Right lobe of liver (tissue), 6 donors: Measurements from ENCODE around the gene PDZK1IP1. TPM values are rescaled to one million over a fixed set of nuclear protein-coding genes. Genes with fewer than 3 reads are reported as not detected.

Experiments
- ATAC-seq, 4 donors: fragments of 200-7000 bp; cut with Tn5 transposase; one replicate each; pipeline ENCODE4 v1.9.1; 2020; ENCODE audit warnings: mild to moderate bottlenecking in 4 of 4, moderate library complexity in 4 of 4
- DNase-seq, 3 donors: peaks; one replicate each; pipeline ENCODE4 v3.0.0-alpha.2; 2020
- H3K27ac ChIP-seq, 3 donors: fragments of 200-600 bp; one replicate each; pipeline ENCODE4 v1.8.0; 2022
- H3K27me3 ChIP-seq, 2 donors: fragments of 200-600 bp; one replicate each; pipeline ENCODE4 v1.8.0; 2022
- H3K36me3 ChIP-seq, 4 donors: fragments of 200-600 bp; sonication (generic) in 1 of 4; one replicate each; pipeline versions ENCODE4 v1.5.1 to v1.8.0; 2017 to 2022; ENCODE audit warnings: control low read depth in 1 of 4
- H3K4me1 ChIP-seq, 4 donors: fragments of 200-600 bp; sonication (generic) in 1 of 4; one replicate each; pipeline versions ENCODE4 v1.5.1 to v1.8.0; 2017 to 2022; ENCODE audit warnings: control low read depth in 1 of 4
- H3K4me3 ChIP-seq, 3 donors: fragments of 200-600 bp; one replicate each; pipeline ENCODE4 v1.8.0; 2022
- H3K9me3 ChIP-seq, 4 donors: fragments of 200-600 bp; sonication (generic) in 1 of 4; one replicate each; pipeline versions ENCODE4 v1.5.1 to v1.8.0; 2017 to 2022; ENCODE audit warnings: control low read depth in 1 of 4
- CTCF ChIP-seq, 4 donors: fragments of 200-600 bp in 3 of 4; fragments of 450-650 bp in 1 of 4; IDR thresholded peaks; one replicate each; pipeline versions ENCODE4 v1.5.1 to v1.8.0; 2016 to 2022; ENCODE audit warnings: antibody characterized with exemption in 4 of 4, mild to moderate bottlenecking in 2 of 4
- POLR2A ChIP-seq: fragments of 450-650 bp; IDR thresholded peaks from one replicate; pipeline ENCODE4 v1.6.1; 2017; ENCODE audit warnings: antibody characterized with exemption, mild to moderate bottlenecking
- WGBS: methylation state at CpG from one replicate; pipeline ENCODE4 v1.1.6; 2018; ENCODE audit warnings: low coverage, low lambda C conversion rate; ENCODE audit not compliant: insufficient coverage; ENCODE audit errors: missing lambda C conversion rate; 5-methylcytosine and 5-hydroxymethylcytosine counted together
- intact Hi-C, 2 donors: fragments of 100-400 bp; cut with DNase I; formaldehyde crosslinking; loops; one replicate each; pipeline versions ENCODE4 v1.11.2 to v1.14.1; 2022
- total RNA-seq, 6 experiments: library from RNA; depleted of rRNA in 2 of 6; stranded (reverse); fragments of >200 nt in 2 of 6; fragmentation: NEBNext Ultra II Directional in 3 of 6; extraction: Animal tissue kit (Norgen Biotek cat#: 25700) in 3 of 6; gene quantifications; one replicate each; pipeline versions ENCODE4 v1.1.0 to v1.2.4, GENCODE V29; 2016 to 2023
- donor health status: DM: no; HTN: yes; CAD: no.
- donor health status: DM: no; HTN: no; CAD: no.
- donor health status: DM: no; HTN: no; CAD: no.
- donor health status: DM: no; HTN: yes; CAD: no.
- donor health status: DM: no; HTN: yes; CAD: no.

The PDZK1IP1 gene
- total RNA-seq, 6 experiments from 2014 or later, result 0.24 to 44.3 (median 5.4) TPM

GRCh38 chr1:47233186-47233585 lies 43.4 kb upstream of the PDZK1IP1 start:
- DNase-seq, result no peak
- Histone ChIP-seq H3K36me3 (no peaks in the 10 kb centered on the region), H3K27me3 (peaks cover 9 to 45% of the 10 kb centered on the region in 2 donors), H3K4me3 (no peak overlapping the region), H3K27ac (no peak overlapping the region), H3K4me1 (no peaks in the 10 kb centered on the region), H3K9me3 (no peaks in the 10 kb centered on the region)
- intact Hi-C loops, result no loop called here
- TF ChIP-seq POLR2A, result no peak
- 44% methylated on average over 6 of the region's 6 CpGs for WGBS
- ATAC-seq, result no peak

- H3K4me3 ChIP-seq, result peak within 1 kb of the TSS; percentile 21 to 29 (median 27)
- H3K27ac ChIP-seq, result peak within 1 kb of the TSS; percentile 50 to 85 (median 56)
- 16% methylated on average over 5 of the region's 51 CpGs for WGBS
- peaks cover 9 to 47% of the 10 kb centered on the region in 2 donors for H3K27me3 ChIP-seq
- TF ChIP-seq CTCF (IDR thresholded peaks at IDR 0.05), result no peak
- TF ChIP-seq POLR2A, result no peak
- intact Hi-C loops, result no loop called here
- no peaks in the 10 kb centered on the region for H3K9me3 ChIP-seq
- H3K4me1 ChIP-seq, result no peaks in the 10 kb centered on the region
- H3K36me3 ChIP-seq, result no peaks in the 10 kb centered on the region
- peak; percentile 39 to 60 (median 44) for ATAC-seq
- DNase-seq, result no peak
These were observed 42.5 kb upstream of the PDZK1IP1 start, which contains the start of gene TAL1 for GRCh38 chr1:47232187-47232874. TAL1 (minus strand) TSS chr1:47232225; CDS start chr1:47225888, 6,337 bp downstream.

- intact Hi-C loops, result no loop called here
- 1% methylated on average over 37 of the region's 62 CpGs for WGBS
- Histone ChIP-seq H3K4me3 (peak overlapping the region; percentile 21 to 29 (median 27)), H3K4me1 (no peaks in the 10 kb centered on the region), H3K27me3 (peaks cover 9 to 50% of the 10 kb centered on the region in 2 donors), H3K36me3 (no peaks in the 10 kb centered on the region), H3K9me3 (no peaks in the 10 kb centered on the region), H3K27ac (peak overlapping the region; percentile 50 to 85 (median 56))
- DNase-seq, result no peak
- ATAC-seq, result peak; percentile 41 to 46 (median 43)
- TF ChIP-seq POLR2A, result peak; percentile 9
- no peak for TF ChIP-seq CTCF (IDR thresholded peaks at IDR 0.05)
These were observed 41.7 kb upstream of the PDZK1IP1 start for GRCh38 chr1:47231301-47232186.

- H3K36me3 ChIP-seq, result no peaks in the 10 kb centered on the region
- H3K27ac ChIP-seq, result peak overlapping the region; percentile 50 to 85 (median 56)
- H3K9me3 ChIP-seq, result no peaks in the 10 kb centered on the region
- intact Hi-C loops, result no loop called here
- DNase-seq, result no peak
- TF ChIP-seq POLR2A, result no peak
- TF ChIP-seq CTCF (IDR thresholded peaks at IDR 0.05), result no peak
- 9% methylated on average over 9 of the region's 44 CpGs for WGBS
- peak in 1 of 4 donors; percentile 2 for ATAC-seq
- H3K4me1 ChIP-seq, result no peaks in the 10 kb centered on the region
- H3K27me3 ChIP-seq, result peaks cover 9 to 53% of the 10 kb centered on the region in 2 donors
- peak overlapping the region; percentile 21 to 29 (median 27) for H3K4me3 ChIP-seq
These were observed 41.0 kb upstream of the PDZK1IP1 start for GRCh38 chr1:47230692-47231300.
